HL-60/S4 treated with retinoic acid at 250 ng/mL for 4 days and 3 days (cell line): ENCODE measurements around the gene ZBTB34.

ENCODE experiments used
- in situ Hi-C: fragments of 300-500 bp; cut with MboI; formaldehyde crosslinking; loops from 2 replicates; pipeline ENCODE4 v1.7.0; 2022; ENCODE audit warnings: low sequenced_read_pairs

The ZBTB34 gene

GRCh38 chr9:126842977-126843799 is 17.3 kb upstream of the ZBTB34 start:
- in situ Hi-C loops: no loop called here

- in situ Hi-C loops: no loop called here
Measured at GRCh38 chr9:126844085-126844484, 16.4 kb upstream of the ZBTB34 start.

- in situ Hi-C loops: no loop called here
Measured at GRCh38 chr9:126847051-126847450, 13.4 kb upstream of the ZBTB34 start.

GRCh38 chr9:126849591-126850225 is 10.7 kb upstream of the ZBTB34 start:
- in situ Hi-C loops: no loop called here

- in situ Hi-C loops: no loop called here
Measured at GRCh38 chr9:126851286-126851880, 9.1 kb upstream of the ZBTB34 start.

GRCh38 chr9:126852086-126852688 is 8.3 kb upstream of the ZBTB34 start:
- in situ Hi-C loops: no loop called here

GRCh38 chr9:126853667-126854066 is 6.8 kb upstream of the ZBTB34 start:
- in situ Hi-C loops: no loop called here

- in situ Hi-C loops: no loop called here
Measured at GRCh38 chr9:126854734-126855133, 5.7 kb upstream of the ZBTB34 start.

- in situ Hi-C loops: no loop called here
Measured at GRCh38 chr9:126856326-126856877, 4.0 kb upstream of the ZBTB34 start.

GRCh38 chr9:126857261-126857960 is 3.0 kb upstream of the ZBTB34 start:
- in situ Hi-C loops: no loop called here

- in situ Hi-C loops: no loop called here
Measured at GRCh38 chr9:126859111-126859510, 1.3 kb upstream of the ZBTB34 start.

GRCh38 chr9:126860757-126861466 is 473 bp downstream of the ZBTB34 start:
- in situ Hi-C loops: no loop called here

GRCh38 chr9:126861707-126862103 is 1.3 kb downstream of the ZBTB34 start:
- in situ Hi-C loops: no loop called here

- in situ Hi-C loops: no loop called here
Measured at GRCh38 chr9:126862104-126862761, 1.8 kb downstream of the ZBTB34 start.

- in situ Hi-C loops: no loop called here
Measured at GRCh38 chr9:126864771-126865170, 4.3 kb downstream of the ZBTB34 start.

GRCh38 chr9:126869368-126869767 is 8.9 kb downstream of the ZBTB34 start:
- in situ Hi-C loops: no loop called here

GRCh38 chr9:126872516-126872915 is 12.1 kb downstream of the ZBTB34 start:
- in situ Hi-C loops: no loop called here

- in situ Hi-C loops: no loop called here
Measured at GRCh38 chr9:126874546-126875314, 14.3 kb downstream of the ZBTB34 start.
